GM18873 (cell line): Measurements from ENCODE around the gene VILL.
"Not testable (repeated sequence)": the region's sequence is repeated elsewhere in the genome, so short reads cannot be mapped to it uniquely, and the experiment has no call there.

Source experiments
- ATAC-seq: cut with Tn5 transposase; IDR thresholded peaks from one replicate; pipeline ENCODE4 v1.9.1; 2021; ENCODE audit warnings: mild to moderate bottlenecking, moderate library complexity, moderate number of reproducible peaks; ENCODE audit not compliant: unreplicated experiment, low FRiP score

VILL gene

DNA sequence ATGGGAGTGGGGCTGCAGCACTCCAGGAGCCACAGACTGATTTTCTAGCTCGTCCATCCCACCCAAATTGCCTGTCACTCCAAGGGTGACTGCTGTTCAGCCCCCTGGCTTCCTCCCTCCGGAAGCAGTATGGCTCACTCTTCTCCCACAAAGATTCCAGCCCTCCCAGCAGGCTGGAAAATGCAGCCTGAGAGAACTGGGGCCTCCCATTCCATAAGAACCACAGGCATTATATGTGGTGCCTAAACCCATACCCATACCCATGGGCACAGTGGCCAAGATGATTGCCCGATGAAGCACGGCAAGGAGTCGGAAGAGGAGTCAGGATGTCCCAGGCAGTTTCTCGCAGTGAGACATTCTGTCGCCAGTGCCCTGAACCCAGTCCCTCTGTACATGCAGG is 6.0 kb upstream of the VILL start:
- ATAC-seq = no peak

DNA sequence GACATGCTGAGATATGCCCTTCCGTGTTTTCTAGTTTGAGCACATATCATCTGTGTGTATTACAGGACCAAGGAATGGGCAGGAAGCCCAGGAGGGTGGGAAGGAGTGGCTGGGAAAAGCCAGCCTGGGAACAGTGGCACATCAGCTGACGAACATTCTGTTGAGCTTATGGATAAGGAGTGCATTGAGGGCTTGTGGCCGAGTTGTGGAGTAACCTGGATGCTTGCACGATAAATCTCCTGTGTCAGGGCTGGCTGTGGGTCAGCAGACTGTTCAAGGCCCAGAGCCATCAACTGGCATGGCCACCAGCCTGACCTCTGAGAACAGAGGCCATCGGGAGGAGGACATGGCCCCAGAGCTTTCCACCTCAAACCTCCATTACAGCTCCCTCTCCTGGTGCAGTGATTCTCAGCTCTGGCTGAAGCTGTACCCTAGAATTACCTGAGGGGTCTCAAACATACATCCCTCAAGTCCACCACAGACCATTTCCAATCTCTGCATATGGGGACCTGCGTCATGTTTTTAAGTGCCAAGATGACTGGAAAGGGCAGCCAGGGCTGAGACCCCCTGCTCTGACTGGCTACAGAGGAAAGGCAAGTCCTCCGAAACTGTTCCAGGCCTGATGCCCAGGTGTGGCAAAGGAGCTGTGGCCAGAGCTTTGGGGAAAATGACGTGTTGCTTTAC is 4.8 kb upstream of the VILL start:
- no peak for ATAC-seq

DNA sequence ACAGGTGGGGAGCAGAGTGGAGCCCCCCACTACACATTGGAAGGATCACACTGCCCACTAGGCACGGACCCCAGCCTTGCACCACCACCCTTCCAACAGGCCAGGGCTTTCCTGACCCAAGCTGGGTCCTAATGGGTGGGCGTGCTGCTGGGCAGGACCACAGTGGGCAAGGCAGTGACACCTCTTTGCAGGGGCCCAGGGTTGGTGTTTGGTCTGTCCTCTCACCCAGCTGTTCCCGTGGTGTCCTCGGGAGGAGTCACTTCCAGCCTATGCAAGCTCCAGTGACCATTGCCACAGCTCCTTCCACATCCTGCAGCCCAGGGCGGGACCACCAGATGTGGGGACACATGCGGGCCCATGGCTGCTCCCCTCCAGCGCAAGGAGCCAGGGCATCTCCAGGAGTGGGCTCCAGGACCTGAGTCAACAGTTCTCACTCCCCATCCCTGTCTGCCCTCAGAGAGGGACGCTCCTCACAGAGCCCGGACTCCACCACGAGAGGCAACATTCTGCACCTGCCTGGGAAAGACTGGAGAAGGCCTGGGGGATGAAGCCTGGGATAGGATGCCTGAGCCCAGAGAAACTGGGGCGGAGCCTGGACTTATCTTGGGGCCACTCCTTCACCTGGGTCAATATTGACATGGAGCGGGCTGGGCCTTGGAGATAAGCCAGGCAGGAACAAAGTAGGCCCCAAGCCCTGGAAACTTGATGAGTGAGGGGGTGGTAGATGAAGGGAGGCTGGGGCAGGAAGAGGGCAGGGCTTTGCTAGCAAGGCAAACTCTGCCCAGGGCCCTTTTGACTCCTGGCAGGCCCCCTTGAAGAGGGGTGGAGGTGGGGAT is 3.9 kb upstream of the VILL start:
- ATAC-seq = no peak

DNA sequence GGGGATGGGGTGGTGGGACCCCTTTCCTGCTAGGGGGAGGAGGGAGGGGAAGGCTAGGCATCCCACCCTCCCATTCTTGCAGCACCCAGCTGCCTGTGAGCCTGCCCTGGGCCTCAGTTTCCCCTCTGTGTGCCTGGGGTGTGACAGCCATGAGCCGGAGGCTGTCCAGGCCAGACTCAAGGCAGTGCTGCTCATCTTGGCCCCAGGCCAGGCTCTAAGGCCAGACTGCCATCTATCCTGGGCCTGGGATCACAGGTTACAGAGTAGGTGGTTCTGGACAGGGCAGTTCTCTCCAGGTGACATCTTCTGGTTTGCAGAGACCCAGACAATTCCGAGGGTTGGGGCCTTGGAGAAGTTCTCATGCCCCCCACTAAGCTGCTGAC is 3.3 kb upstream of the VILL start:
- no peak for ATAC-seq

DNA sequence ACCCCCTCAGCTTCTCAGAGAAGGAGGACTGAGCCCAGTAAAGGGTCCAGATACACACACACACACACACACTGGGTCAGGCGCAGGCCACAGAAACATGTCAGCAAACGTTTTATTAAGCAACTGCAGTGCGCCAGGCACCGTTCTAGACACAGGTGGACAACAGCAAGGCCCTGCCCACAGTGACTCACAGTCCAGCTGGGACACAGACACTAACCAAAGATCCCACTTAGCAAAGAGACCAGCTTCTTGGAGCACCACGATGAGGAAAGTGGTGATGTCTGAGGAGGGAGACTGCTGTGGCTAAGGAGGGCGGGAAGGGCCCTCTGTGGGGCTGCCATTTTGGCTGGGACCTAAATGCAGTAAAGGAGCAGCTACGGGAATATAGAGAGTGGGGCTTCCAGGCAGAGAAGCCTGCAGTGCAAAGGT is 2.8 kb upstream of the VILL start:
- no peak for ATAC-seq

DNA sequence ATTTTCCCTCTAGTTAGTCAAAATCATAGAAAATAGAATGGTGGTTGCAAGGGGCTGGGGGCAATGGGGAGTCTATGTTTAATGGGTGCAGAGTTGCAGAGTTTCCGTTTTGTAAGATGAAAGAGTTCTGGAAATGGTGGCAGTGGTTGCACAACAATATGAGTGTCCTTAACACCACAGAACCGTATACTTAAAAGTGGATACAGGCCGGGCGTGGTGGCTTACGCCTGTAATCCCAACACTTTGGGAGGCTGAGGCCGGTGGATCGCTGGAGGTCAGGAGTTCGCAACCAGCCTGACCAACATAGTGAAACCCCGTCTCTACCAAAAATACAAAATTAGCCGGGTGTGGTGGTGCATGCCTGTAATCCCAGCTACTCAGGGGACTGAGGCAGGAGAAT is 2.2 kb upstream of the VILL start:
- not testable (repeated sequence) for ATAC-seq

DNA sequence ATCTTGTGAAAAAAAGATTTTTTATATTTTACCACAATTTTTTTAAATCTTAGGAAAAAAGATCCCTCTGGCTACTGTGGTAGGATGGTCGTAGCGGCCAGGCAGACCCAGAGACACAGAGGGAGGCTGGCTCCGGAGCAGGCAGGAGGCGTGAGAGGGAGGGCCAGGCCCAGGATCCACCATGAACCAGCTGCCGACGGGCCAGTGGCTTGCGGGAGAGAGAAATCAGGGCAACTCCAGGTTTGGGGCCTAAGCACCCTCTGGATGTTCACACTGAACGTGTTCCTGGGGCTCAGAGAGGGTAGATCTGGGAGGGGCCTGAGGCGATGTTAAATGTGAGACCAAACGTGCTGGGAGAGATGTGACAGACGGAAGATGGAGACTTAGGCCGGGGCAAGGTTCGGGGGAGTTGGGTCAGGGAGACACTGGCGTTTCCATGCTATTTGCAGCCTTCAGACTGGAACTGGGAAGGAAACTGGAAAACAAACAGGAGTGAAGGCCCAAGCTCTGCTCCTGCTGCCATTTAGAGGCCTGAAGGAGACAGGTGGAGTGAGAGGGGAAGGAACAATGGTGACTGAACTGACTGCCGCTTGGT is 1.6 kb upstream of the VILL start:
- no peak for ATAC-seq

DNA sequence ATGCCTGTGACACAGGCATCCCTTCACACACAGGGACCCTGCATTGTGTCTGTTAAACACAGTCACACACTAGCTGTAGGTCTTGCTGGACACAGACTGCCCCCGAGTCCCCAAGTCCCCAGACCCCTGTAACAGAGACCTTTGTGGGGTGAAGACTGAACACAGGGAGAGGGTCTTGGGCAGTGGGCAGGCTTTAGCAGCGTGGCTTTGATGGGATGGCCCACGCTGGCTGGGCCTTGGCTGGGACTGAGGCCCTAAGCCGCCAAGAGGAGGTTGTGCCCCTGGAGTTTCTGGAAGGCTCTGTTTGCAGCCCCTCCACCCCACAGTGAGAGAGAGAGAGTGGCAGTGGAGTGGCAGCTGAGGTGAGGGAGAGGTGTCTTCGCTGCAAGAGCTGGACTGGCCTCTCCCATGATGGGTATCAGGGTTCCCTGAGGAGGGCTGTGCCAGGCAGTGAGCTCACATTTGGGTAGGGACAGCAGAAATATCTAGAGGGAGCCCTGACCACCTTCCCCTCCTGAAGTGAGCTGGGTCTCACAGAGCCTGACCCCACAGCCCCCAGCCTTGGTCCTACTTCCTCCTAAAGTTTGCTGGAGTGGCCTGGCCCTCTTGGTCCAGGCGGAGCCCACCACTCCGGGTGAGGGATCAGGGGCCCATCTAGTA is 635 bp upstream of the VILL start:
- no peak for ATAC-seq

DNA sequence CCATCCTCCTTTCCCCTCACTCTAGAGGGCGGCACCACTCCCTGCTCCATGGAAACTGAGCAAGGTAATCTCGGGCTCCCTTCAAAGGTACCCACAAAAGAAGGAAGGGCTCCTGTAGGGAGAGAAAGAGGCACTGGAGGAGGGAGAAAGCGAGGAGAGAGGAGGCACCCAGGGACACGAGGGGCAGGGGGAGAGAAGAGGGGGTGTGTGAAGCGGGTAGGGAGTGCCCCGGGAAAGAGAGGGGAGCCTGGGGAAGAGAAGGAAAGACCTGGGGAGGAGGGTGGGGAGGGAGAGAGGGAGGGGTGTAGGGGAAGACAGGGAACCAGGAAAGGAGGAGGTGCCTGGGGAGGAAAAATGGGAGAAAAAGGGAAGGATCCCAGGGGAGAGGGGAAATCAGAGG is 523 bp downstream of the VILL start:
- no peak for ATAC-seq

DNA sequence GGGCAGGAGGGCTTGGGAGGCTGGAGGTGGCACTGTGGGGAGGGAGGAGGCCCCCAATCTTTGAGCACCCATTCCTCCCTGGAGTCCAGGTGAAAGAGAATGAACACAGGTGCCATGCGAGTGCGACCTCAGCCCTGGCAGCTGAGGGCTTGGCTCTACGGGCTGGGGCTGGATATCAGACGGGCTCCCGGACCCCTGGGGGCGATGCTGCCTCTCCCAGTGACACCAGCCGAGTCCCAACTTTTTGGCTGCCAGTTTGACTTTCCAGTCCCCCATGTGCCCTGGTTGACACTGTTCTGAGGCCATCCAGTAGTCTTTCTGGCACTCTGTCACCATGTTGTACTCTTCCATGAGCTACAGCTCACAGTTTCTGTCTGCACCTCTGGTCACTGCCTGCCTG is 1.2 kb downstream of the VILL start:
- ATAC-seq = no peak

DNA sequence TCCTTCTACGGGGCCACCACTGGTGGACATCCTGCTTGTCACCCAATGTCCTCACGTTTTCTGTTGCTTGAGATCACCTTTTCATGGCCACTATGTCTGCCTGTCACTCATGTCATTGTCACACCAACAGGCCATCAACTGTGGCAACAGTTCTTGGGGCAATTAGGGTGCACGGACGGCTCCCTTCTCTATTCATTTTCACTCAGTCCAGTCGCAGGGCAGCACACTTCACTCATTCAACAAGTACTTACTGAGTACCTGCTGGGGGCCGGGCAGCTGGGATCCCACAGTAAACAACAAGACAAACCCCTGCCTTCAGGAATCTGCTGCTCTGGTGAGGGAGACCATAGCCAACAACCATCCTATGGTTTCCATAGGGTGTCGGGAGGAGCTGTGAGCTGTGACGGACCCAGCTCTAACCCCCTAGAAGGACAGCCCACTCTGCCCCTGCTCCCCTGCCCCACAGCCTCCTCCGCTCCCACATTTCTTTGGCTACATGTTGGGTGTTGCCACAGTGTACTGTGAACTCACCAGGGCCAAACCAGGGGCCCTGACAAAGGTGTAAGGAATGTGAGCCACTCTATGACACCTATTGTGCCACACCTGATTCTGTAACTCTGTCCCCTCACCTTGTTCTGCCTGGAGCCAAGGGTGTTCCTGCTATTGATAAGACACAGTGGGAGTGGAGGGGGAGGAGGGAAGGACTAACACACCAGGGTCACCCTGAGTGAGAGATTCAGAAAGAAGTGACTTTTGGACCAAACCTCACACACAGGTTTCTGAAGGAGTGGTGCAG is 1.9 kb downstream of the VILL start:
- ATAC-seq = no peak

DNA sequence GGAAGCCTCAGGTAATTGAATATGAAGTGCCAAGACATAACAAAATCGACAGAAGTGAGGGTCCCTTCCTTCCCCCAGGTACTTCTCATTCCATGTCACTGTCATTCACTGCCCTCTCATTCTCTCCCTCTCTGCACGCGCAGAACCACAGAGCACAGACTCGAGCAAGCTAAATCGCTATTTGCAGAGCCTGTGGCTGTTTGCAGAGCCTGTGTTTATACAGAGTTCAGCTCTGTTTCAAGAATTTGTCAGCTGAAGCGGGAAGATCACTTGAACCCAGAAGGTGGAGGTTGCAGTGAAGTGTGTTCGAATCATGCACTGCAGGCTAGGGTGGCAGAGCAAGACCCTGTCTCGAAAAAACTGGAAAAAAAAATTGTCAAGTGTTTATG is 2.5 kb downstream of the VILL start:
- ATAC-seq = no peak

DNA sequence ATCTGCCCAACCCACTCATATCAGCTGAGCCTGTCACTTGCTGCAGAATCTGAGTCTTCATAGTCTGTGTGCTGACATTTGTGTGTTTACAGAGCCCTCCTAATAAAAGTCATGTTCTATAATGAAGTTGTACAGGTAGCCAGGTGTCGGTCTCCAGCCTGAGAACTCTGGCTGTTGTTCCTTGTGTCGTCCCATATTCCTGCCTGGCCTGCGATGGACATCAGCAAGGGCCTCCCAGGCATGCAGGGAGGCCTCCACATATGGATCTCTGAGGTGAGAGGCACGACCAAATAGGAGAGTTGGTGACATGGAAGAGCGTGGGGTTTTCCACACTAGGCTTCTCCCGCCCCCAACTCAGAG is 2.9 kb downstream of the VILL start:
- ATAC-seq = no peak

DNA sequence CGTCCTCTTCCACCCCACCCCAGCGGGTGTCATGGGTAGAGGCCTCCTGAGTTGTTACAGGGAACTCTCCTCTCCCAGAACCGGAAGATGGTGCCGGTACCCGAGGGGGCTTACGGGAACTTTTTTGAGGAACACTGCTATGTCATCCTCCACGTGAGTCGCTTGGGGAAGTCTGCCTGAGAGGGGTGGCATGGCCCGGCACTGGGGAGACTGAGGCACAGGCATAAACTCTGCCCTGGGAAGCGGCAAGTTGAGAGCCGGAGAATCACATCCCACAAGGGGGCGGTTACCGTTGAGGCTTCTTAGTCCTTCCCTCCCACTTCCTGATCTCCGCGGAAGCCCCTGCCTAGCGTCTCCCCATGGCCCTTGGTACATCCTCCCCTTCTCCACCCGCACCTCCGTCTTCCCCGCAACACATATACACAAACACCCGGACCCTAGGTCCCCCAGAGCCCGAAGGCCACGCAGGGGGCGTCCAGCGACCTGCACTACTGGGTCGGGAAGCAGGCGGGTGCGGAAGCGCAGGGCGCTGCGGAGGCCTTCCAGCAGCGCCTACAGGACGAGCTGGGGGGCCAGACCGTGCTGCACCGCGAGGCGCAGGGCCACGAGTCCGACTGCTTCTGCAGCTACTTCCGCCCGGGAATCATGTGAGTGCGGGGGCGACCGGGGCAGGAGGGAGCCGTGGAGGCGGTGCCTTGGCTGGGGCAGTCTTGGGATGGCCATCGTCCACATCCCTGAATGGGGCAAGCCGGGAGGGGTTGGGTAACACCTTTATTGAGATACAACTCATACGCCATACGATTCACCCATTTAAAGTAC is 3.4 kb downstream of the VILL start:
- ATAC-seq = peak; percentile 35

DNA sequence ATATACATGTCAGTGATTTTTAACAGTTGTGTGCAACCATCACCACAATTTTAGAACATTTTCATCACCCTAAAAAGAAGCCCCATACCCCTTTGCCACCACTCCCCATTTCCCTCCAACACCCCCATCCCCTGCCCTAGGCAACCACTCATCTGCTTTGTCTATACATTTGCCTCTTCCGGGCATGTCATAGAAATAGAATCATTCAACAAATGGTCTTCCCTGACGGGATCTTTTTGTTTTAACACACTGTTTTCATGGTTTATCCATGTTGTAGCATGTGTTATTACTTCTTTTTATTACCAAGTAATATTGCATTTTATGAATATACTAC is 4.0 kb downstream of the VILL start:
- no peak for ATAC-seq

DNA sequence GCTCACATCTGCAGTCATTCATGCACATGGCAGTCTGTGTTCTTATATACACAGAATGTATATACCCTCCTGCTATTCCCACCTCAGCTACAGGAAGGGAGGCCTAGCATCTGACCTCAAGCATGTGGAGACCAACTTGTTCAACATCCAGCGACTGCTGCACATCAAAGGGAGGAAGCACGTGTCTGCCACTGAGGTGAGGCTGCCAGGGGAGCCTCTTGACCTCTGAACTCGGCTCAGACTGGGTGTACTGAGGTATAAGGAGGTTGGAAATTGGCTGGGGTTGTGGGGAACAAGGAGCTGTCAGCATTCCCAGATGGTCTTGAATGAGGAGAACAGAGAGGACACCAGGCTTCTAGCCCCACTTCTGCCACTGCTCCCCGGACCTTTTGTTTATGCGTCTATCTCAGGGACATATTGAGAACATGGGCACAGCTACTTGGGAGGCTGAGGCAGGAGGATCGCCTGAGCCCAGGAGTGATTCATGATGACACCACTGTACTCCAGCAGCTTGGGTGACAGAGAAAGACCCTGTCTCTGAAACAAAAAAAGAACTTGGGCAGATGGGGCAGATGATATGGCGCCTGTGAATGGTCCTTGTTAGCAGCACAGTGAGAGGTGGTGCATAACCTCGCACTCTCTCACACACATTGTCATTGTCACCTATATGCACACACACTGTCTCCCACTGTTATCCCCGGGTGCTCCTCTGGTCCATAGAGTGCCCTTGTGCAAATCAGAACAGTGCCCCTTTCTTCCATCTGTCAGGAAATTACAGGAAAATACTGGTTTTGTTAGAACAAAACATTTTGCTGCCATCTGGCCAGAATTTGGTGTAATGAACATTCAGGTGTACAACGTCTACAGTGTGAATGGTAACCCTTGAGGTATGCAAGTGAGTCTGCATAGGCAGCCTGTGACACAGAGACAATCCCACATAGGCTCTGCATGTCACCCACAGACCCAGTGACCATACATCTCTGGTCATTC is 5.4 kb downstream of the VILL start:
- no peak for ATAC-seq

DNA sequence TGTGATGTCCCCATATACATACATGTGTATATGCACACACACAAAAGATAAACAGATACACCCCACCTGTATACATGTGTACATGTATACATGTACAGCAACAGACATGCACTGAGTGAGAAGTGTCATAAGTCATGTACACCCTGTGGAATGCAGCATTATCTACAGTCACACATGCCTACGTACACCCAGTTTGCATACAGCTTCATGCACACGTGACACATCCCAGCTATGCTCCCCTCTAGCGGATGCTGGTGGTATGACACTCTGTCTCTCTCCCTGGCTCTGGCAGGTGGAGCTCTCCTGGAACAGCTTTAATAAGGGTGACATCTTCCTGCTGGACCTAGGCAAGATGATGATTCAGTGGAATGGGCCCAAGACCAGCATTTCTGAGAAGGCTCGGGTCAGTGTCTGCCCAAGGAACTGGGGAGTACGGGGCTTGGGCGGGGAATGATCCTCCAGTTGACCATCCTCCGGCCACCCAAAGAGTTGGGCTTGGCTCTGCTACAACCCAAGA is 6.3 kb downstream of the VILL start:
- ATAC-seq = peak; percentile 63

DNA sequence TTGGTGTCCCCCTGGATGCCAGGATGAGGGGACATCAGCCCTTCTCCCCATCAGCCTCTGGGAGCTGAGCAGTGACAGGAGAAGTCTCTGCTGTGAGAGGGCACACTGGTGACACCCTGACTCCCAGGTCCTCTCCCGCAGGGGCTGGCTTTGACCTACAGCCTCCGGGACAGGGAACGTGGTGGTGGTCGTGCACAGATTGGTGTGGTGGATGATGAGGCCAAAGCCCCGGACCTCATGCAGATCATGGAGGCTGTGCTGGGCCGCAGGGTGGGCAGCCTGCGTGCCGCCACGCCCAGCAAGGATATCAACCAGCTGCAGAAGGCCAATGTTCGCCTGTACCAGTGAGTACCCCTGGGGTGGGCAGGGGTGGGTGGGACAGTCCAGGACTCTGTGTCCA is 6.8 kb downstream of the VILL start:
- ATAC-seq = no peak
